ENCODE results near the gene OTUD3.

GRCh38 chr1:19862944-19863343 lies 19.3 kb upstream of the OTUD3 start:
- TF ChIP-seq SPI1 (IDR thresholded peaks at IDR 0.05; ENCODE audit: low read depth, low read length) (no peak), POLR2A (IDR thresholded peaks at IDR 0.05; ENCODE audit: low read depth, low read length) (no peak)

Measured in GM12891 (cell line).